Measurements from ENCODE around the gene PMIS2.
A peak's percentile ranks its signal among the peaks of the same experiment; 100 is the strongest.

PMIS2 gene

DNA sequence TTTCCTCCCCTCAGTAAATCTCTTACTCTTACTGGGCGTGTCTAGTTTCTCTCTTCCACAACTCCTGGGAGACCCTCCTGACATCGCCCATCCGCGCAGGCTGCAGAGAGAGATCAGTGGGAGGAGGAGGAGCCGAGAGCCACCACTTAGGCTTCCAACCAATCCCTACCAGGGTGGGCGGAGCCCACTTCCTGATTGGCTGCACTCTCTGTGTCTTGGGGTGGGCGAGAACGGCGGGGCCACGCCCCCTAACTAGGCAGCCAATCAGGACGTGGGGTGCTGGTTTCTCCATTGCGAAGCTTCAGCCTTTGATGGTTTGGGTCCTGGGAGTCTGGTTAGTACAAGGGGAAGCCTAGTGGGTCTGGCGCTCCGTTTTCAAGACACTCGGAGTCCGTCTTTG is at the start of gene PMIS2:
PMIS2 (plus strand) TSS at position 326 of the 400 bp plus-strand sequence. CDS start 87 bp downstream, outside the sequence.
- no peak for DNase-seq

DNA sequence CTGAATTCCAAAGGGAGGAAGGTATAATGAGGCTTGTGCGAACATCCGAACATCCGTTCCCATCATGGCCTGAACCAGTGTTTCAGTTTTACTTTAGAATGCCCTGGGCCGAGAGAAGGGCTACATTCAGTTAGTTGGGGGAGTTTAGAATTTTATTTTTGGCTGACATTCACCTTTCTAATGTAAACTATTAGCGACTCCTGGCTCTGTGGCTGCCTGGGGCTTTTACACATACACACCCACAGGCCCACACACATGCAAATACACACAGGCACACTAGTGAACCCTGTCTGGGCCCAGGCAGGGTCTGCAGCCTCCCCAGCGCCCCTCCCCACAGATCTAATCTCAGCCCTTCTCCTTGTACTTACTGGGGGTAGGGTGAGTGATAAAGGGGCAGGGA is 46.7 kb upstream of the PMIS2 start:
- no peak for DNase-seq

DNA sequence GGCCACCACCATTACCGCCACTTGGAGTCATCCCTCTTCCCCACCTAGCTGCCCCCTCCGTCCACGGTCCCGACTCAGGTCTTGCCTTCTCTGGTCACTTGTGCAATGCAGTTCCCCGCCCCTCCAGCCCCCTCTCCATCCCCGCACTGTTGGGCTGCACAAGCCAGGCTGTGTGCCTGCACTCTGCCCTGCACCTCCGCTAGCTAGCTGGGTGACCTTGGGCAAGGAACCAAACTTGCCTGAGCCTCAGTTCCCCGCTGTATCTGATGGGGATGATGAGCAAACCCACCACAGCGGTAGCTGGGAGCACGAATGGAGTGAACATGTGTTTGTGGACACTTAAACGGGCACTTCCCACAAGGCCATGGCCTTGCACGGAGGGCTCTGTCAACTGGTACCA is 46.1 kb upstream of the PMIS2 start:
- DNase-seq = no peak

DNA sequence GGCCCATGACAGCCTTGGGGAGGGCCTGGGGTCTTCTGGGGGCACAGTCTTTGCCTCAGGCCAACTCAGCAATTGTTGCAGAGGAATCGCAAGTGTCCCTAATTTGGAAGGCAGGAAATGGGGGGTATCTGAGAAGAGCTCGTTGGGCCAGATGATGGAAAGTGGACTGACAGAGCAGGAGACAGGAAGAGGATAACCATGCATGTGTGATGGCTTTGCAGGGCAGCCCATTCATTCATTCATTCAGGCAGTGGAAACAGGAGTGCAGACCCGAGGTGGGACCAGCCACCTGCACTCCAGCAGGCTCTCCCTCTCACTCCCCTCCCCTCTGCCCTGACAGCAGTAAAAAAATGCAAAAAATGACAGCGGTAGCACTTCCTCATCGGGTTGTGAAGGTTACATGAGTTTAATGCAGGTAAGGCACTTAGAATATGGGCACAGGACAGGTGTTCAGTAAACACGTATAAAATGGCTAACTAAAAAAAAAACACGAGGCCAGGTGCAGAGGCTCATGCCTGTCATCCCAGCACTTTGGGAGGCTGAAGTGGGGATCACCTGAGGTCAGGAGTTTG is 45.5 kb upstream of the PMIS2 start:
- DNase-seq = no peak

DNA sequence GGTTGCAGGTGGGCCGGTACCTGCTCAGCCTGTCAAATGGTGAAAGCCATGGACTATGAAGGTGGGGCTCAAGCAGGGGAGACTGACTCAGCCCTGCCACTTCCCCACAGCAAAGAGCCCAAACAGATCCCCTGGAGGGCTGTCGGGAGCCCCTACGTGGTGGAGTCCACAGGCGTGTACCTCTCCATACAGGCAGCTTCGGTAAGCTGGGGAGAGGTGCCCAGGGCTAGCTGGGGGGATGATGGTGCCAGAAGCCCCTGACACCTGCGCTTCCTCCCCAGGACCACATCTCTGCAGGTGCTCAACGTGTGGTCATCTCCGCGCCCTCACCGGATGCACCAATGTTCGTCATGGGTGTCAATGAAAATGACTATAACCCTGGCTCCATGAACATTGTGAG is 43.8 kb upstream of the PMIS2 start:
- no peak for DNase-seq

DNA sequence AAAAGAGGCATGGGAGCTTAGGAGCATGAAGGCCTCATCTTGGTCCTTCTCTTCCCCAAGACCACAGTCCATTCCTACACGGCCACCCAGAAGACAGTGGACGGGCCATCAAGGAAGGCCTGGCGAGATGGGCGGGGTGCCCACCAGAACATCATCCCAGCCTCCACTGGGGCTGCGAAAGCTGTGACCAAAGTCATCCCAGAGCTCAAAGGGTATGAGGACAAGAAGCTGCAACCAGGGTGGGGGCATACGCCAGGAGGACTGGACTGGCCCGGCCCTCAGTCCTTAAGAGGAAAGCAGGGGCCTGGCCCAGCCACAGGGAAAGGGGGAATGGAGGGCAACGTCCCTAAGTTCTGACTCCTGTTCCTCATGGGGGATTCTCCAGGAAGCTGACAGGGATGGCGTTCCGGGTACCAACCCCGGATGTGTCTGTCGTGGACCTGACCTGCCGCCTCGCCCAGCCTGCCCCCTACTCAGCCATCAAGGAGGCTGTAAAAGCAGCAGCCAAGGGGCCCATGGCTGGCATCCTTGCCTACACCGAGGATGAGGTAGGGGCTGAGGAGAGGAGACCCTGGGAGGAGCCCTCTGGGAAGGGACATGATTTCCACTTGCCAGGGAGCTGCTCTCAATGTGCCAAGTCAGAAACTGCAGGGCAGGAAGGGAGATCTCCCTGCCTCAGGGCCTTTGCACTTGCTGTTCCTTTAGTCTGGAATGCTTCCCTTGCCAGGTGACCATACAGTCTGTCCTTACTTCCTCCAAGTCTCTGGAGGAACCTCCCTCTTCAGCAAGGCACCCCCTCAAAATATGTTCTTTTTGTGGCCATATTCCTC is 42.5 kb upstream of the PMIS2 start:
- no peak for DNase-seq

DNA sequence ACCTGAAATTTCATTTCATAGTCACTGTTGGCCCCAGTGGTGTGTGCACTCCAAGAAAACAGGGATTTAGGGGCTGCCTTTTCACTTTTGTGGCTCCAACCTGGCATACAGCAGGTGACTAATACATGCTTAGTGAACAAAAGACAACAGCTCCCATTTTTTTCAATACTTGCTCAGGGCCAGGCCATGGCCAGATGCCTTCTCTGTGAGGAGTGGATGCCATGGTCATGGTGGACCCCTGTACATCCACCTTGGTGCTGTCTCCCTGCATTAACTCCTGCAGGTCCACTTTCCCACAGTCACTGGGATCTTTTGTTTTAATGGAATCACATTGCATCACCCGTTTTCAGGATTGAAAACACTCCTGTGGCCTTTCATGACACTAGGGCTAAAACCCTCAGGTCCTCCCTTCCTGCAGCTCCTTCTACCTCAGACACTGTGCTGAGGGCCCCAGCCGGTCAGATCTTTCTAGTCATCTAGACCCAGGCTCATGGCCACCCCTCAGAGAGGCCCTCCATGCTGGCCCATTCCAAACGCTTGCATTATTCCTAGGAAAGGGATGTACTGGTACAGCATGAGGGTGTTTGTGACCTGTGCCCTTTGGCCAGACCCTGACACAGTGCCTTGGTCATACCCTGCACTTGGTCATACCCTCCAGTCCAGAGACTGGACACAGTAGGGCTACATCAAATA is 41.7 kb upstream of the PMIS2 start:
- no peak for DNase-seq

DNA sequence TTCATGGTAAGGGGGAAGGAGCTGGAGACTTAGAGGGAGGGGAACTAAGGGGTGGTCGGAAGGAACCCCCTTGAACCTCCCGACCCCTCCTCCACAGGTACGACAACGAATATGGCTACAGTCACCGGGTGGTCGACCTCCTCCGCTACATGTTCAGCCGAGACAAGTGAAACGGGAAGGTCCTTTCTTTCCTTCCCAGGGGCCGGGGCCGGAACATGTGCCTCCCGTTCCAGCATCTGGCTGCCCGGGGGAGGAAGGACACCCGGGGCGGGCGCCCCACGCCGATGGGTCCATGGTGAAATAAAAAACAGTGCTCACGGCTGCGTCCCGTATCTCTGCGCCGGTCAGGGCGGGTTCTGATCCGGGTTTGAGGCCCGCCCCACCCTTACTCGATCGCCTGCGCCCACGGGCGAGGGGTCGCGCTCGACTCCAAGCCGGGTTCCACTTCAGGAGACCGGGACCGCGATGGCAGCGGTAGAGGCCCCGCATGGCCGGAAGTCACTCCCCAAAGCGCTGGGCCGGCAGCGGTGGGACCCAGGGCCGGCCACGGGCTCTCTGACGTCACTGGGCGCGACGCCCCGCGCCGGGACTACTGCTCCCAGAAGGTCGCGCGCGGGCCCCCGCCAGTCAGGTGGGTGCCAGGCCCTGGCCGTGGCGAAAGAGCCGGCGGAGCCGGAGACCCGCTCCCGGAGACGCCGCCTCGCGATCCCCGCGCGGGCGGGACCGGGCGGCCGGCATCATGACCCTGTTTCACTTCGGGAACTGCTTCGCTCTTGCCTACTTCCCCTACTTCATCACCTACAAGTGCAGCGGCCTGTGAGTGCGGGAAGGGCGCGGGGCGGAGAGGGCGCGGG is 40.7 kb upstream of the PMIS2 start, which contains the start of gene TMEM147:
TMEM147 (plus strand) TSS at position 626 of the 854 bp plus-strand sequence; CDS start at position 740, 114 bp downstream.
- peak; percentile 72 to 81 for DNase-seq

DNA sequence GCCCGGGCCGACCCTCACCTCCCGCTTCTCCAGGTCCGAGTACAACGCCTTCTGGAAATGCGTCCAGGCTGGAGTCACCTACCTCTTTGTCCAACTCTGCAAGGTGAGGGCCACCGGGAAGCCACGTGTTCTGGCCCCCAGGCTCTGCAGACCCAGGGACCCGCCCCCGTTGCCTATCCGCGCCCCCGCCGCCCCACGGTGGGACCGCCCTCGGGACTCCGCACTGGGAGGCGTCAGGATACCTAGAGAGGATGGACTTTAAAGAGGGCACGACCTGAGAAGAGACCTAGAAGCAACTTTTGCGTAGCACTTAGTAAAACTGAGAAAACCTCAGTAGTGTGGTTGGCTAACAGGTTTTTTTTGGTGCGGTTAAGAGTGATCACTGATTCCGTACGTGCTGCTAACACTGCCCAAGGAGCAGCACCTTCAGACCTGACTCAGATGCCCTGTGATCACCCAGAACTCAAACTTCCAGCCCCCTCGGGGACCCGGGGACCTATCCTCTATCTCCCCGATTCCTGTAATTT is 40.1 kb upstream of the PMIS2 start:
- no peak for DNase-seq

DNA sequence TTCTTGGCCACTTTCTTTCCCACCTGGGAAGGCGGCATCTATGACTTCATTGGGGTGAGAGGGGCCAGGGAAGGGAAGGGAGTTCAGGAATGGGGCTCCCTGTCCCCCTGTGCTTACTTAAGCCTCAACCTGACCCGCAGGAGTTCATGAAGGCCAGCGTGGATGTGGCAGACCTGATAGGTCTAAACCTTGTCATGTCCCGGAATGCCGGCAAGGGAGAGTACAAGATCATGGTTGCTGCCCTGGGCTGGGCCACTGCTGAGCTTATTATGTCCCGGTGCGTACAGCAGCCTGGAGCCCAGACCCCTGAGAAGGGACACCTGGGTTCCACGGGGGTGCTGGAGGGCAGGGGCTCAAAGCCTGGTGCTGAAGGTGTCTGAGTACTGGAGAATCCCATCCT is 39.4 kb upstream of the PMIS2 start:
- DNase-seq = no peak

DNA sequence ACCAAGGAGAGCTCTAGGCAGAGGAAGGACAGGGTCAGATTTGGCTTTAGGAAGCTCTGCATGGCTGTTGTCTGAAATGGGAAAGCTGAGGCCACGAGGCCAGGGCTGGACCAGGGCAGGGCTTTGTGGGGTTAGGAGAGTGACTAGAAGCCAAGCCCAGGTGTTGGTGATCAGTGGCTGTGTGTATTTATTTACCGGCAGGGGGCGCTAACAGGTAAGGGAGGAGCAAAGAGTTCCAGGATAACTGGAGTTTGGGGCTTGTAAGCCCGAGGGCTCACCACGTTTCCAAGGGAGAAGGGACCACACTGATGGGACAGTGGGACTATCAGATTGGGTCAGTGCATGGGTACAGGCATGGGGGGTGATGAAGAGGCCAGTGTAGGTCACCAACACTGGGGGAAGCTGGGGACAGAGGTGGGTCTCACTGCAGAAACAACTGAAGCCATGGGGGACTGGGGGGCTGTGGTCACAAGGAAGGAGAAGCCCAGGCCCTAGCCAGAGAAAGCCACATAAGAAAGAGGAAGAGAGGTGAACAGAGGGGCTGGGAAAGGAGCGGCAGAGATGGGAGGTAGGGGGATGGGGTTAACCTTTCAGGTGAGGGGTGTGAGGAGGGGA is 36.7 kb upstream of the PMIS2 start:
- DNase-seq = peak; percentile 65 to 74

DNA sequence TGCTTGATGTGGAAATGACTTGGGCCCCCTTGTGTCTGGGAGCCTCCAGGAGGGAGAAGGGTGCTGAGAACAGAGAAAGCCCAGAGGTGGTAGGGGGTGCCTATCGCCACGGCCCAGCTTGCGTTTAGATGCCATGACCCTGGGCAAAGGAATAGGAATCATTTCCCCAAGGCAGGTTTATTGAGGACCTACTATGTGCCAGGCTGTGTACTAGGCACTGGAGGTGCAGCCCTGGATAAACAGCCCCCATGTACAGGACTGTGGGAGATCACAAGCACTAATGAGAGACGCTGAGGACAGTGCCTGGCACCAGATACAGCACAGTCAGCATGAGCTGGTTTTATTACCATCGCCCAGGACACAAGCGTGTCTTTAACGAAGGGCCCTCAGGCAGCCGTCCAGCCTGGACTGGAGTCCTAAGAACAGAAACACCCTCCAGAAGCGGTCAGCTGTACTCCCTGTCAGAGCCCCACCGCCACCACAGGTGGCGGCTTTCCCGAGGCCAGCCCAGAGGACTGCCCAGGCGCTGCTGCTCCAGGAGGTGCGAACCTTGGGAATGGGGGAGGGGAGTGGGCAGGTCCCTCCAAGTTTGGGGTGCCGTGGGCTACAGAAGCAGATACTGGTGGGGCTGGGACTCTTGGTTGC is 36.0 kb upstream of the PMIS2 start:
- no peak for DNase-seq

DNA sequence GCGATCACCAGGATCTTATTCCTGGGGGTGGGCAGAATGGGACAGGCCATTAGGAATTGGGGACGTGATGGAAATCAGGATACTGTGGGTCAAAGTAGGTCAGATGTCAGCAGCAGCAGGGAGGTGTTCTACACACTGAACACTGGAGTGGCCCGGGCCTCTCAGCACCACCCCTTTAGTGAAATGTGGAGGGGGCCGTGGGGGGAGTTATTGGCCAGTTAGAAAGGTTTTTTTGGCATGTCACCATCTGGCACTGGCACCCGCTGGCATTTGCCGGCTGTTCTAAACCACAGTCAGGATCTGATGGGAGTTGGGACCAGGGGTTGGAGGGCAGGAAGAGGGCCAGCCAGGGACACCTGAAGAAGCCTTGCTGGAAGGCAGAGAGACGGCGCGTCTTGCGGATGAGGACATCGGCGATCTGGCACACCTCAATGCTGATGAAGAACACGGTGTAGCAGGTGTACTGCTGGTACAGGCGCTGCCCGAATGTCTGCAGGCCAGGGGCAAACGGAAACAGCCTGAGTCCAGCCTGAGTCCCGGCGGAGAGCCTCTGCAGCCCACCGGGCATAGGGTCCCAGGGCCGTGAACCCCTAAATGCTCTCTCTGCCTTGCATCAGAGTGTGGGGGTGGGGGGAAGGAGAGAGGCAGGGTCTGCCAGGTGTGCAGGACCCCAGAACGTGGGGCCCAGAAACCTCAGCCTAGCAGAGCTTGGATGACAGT is 34.7 kb upstream of the PMIS2 start:
- no peak for DNase-seq

DNA sequence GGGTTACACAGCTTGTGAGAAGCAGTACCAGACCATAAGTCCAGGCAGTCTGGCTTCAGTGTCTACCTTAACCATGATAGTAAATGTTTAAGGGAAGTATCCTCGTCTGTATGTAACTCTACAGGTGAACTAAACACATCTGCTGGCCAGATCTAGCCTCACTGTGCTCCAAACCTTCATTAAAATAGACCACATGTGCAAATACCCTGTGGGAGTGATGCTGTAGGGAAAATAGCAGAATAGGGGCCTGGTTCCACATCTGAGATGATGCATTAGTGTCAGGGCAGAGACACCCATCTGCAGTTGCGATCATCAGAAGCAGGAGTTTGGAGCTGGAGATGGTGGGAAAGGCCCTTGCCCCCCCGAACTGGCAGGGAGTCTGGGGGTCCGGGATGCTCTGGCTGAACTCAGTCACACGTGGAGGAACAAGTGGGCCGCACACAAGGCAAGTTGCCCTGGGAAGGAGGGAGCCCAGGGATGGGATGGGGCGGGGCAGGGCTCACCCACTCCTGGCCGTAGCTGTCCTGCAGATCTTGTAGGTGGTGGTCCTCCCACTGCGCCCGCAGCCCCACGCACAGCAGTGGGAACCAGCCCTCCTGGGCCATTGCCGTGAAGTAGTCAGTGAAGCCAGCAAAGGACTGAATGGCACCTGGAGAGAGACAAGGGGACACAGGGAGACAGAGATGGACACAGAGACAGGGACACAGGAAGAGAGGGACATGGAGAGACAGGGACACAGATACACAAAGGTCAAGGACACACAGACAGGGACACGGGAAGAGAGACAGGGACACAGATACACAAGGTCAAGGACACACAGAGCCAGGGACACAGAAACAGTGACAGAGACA is 33.2 kb upstream of the PMIS2 start:
- DNase-seq = no peak

DNA sequence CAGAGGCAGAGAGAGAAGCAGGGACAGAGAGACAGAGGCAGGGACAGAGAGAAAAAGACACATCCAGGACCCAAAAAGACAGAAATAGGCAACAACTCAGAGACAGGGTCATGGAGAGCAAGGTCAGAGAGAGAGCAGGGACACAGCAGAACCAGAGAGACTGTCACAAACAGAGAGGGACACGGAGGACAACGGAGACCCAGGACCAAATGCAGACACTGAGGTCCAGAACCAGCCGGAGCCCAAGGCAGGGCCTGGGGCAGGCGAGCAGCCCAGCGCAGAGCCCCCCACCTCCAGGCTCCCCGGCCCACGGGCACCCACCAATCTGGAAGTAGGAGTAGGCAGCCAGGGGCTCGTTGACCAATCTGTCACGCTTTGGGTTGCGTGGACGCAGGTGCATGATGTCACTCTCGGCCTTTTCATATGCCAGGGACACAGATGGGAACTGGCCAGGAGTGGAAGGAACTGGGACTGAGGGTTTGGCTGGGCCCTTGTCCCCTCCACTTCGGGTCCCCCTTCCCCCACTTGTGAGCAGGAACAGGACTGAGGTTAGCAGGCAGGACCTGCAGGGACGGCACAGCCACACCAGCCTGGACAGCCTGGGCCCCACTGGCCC is 32.5 kb upstream of the PMIS2 start:
- DNase-seq = no peak

DNA sequence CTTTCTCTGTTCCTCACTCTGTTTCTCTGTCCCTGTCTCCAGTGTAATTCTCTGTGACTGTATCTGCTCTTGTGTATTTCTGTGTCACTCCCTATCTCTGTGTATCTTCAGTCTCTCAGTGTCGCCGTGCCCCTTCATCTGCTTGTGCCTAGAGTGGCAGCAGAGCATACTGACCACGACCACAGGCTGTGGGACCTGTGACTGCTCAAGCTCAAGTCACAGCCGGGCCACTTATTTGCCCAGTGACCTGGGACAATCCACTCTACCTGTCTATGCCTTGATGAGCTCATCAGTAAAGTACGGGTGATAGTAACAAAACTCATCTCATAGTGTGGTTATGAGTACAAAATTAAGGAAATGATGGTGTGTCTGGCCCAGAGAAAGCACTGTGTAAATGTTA is 31.9 kb upstream of the PMIS2 start:
- DNase-seq = no peak

DNA sequence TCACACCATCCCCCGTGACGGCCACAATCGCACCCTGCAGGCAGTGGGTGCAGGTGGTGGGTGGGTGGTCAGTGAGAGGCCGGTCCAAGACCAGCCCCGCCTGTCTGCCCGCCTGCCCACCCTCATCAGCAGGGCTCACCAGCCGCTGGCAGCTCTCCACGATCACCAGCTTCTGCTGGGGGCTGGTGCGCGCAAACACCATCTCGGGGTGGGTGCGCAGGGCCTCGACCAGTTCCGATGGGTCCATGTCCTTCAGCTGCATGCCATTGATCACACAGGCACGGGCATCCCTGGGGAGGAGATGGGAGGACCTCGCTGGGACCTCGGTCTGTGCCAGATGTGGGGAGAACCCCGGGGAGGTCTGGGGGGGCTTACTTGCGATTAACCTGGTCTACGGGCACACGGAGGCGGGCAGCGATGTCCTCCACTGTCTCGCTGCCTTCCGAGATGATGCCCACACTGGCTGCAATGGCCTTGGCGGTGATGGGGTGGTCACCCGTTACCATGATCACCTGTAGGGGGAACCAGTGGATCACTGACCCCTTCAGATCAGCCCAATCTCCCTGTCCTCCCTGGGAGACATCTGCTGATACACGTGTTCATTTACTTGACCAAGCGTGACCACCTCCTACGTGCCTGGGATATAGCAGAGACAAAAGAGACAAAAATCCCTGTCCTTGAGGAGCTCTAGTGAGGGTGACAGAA is 30.5 kb upstream of the PMIS2 start:
- DNase-seq = peak; percentile 70 to 75

DNA sequence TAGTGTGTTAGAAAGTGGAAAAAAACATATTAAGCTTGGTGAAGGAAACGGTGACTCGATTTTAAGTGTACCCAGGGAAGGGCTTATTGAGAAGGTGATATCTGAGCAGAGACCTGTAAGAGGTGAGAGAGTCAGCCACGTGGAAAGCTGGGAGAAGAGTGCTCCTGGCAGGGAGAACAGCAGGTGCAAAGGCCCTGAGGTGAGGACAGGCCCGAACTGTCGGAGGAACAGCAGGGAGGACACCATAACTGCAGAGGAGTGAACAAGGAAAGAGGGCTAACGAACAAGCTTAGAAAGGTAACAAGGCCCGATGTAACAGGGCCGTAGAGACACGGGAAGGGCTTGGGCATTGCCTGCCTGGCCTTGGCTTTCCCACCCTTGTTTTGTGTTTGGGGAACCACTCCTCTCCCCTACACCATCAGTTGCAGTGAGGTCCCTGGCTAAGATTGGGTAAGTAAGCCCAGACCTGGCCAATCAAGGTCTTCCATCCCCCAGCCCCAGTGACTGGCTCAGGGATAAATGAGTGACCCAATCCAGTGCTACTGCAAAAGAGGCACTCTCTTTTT is 29.9 kb upstream of the PMIS2 start:
- no peak for DNase-seq
